NOMO-1 treated with DMSO at 0.1 percent for 48 hours (cell line): Measurements from ENCODE around the gene IRF6.
A peak's percentile ranks its signal among the peaks of the same experiment; 100 is the strongest.

Experiments
- DNase-seq: peaks from one replicate; lab custom pipeline; 2025; ENCODE audit not compliant: unreplicated experiment; lab: John Stamatoyannopoulos, UW

Gene IRF6

DNA sequence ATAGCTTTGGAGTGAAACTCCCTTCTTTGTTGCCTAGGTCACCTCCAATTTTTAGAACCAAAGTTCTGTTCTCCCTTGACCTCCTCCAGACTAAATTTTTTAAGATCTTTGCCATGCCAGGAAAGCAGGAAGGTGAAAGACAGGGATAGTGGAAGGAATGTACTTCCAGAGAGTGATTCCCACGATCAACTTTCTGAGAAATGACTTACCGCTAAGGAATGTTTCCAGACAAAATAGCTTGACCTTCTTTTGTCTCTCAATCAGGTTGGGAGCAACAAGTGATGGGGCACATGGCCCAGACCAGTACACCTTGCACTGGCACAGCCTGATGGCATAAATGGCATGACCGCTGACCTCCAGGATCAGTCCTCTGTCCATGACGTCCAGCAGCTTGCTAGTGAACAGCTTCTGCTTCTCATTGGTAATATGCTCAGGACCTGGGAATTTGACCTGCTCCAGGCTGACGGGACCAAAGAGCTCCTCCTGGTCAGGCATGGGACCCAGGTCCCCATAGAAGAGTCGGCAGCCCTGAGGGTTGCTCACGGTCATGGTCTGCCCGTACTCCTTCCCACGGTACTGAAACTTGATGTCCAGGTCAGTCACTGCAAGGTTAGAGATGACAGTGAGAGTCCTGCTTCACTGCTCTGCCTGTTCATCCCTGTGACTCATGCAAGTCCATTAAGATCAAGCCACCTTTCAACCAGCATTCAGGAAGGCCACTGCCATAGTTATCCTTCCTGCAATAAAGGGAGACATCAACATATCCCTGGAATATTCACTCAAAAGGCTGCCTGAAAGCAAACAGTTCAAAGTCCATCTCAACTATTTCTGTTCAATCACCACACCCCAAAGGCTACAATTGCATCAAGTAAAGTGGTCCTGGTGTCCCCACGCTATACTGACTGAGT is 15.4 kb downstream of the IRF6 start:
- no peak for DNase-seq

DNA sequence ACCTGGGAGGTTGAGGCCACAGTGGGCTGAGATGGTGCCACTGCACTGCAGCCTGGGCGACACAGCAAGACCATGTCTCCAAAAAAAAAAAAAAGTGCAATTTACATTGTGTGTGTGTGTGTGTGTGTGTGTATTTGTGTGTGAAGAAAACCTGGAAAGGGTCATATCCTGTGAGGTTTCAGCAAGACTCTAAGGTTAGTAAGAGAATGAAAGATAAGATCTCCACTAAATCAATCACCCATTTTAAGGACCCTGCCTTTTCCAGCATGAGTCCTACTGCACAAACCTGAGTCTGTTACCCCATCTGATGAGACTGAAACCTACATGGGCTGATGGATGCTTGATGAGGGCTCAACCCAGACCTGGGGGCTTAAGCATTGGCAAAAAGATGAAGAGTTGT is 16.7 kb downstream of the IRF6 start:
- DNase-seq, result no peak

DNA sequence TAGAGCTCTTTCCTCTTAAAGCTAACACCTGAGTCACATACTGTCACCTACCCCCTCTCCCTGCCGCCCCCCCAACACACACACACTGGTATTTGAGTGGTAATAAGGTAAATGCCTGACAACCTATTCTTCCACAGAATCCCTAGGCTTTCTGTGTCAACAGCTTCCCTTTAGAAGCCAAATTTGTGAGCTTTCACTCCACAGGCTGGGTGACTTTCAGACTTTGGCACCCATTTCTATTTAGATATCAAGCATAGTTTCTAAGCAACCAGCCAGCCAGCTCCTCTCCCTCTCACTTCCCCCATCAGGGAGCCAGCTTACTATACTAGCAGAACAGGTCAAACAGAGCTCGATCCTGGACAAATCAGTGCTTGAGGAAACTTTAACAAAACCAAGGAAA is 18.4 kb downstream of the IRF6 start:
- no peak for DNase-seq

DNA sequence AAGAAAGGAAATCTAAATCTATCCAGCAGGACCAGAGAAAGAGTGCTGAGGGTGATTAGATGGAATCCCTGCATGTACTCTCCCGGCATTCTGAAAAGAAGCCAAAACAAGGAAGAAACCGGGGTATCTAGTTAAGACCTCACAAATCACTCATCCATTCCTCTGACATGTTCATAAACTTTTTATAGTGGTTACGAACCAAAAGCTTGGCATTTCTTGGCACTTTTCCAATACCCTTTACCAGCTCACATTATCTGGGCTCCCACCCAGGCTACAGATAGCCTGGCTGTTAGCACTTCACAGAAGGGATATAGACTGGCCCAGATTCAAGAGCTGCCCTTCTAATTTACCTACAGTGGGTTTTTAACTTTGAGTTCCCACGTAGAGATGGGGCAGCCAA is 19.8 kb downstream of the IRF6 start:
- no peak for DNase-seq

DNA sequence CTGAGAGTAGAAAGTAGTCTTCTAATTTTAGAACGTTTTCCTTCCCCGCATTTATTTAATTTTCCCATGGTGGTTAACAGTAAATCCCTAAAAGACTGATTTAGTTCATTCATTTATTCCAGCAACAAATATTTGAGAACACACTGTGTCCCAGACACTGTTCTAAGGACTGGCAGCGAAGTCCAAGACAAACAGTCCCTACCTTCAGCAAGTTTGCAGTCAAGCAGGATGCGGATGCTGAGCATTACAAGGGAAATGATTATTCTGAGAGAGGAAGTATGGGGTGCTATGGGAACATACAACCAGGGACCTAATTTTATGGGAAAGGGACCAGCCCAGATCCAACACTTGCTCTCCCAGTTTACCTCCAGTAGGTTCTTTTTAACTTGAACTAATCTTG is 20.4 kb downstream of the IRF6 start:
- DNase-seq, result no peak

DNA sequence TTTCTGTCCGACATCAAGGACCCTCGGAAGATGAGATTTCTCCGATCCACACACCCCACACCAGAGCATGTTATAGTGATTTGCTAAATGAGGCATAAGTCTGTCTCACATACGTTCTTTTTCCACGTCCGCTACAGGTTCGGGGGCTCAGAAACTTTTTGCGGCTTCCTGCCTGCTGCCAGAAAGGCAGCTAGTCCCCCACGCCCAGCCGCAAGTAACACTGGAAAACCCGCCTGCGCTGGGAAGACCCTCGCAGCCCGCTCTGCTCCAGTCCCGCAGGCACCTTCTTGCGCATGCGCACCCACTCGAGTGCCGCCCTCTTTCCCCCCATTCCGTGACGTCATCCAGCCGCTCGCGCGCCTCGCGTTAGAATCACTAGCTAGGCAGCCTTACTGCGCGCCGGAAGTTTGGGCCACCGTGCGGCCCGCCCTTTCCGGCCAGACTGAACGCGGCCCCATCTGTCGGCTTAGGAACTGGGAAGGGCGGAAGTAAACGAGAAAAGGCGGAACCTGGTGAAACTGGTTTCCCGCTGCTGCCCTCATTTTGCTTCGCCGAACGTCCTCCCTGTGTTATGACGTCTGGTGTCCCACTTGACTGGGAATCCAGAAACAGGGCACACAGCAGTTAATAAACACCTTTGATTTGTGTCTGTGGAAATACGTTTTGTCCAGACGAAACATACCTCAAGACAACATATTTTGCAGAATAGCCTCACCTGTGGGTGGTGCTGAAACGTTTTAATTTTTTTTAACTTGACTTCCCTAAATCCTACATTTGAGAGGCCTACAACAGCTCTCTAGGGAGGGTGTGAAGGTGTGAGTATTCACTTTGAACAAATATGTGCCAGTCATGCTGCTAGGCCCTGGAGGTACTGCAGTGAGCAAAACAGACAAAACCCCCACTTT is 21.4 kb downstream of the IRF6 start, which contains the start of gene C1orf74:
Gene C1orf74, minus strand, starts transcription at position 295 of the 905 bp plus-strand sequence. CDS start 925 bp downstream, outside the sequence.
- peak; percentile 97 for DNase-seq

DNA sequence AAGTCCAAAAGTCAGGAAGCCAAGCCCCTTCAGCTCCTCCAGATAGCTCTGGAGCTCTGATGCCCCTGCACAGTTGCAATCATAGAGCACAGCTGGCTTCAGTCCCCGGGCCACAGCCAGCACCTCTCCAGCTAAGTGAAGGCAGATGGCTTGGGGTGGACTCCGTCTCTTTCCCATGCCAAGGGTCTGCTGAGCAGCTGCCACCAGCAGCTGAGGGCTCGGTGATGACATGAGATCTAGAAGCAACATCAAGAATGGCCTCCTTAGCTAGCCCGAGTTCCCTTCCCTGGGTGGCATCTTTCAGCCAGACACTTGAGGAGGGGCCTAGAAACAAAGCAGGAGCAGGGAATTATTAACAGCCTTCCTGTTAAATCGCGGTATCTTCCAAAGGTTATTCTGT is 22.6 kb downstream of the IRF6 start:
- no peak for DNase-seq

DNA sequence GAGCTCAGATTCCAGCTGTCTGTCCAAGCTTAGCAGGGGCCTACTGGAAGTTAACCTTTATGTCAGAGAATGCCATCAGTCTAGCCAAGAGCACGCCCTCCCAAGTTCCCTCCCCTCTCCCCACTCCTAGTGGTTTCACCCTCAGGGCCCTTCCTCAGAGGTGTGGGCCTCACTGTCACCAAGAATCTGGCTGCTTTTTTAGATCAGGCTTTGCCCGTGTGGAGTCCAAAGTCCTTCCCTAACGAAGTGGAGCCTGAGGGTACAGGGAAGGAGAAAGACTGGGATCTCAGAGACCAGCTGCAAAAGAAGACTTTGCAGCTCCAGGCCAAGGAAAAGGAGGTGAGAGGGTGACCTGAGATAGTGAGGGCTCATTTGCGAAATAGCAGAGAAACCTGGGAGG is 25.7 kb downstream of the IRF6 start:
- no peak for DNase-seq

DNA sequence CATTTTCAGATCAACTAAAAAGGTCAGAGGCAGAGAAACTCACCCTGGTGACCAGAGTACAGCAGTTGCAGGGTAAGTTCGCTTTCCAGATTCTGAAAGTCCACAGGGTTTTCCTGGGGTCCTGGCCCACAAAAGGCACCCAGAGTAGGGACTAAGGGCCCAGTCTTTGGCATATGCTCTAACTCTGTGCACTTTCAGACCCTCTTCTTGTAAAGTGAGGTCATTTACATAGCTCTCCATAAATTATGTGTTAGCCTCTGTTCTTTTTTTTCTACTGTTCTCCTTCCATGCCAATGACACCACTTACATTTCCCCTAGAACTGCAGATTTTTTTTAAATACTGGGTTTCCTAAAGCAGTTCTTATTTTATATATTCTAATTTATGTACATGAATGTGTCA is 27.8 kb downstream of the IRF6 start:
- no peak for DNase-seq

DNA sequence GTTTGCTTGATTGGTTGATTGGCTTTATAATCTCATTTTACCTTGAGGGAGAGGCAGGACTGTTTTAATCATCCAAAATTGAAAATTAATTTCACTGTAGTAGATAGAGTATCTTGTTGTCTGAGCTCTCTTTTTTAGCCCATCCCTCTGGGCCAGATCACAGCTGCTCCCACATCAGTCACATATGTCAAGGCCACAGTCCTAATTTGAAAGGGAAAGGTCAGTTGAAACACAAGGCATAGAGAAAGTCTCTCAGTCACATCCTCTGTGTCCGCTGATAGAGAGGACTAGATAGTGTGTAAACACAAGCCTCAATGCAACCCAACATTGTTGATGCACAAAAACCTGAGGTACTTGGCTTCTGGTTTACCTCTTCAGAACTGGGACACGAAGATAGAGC is 28.4 kb downstream of the IRF6 start:
- DNase-seq, result no peak

DNA sequence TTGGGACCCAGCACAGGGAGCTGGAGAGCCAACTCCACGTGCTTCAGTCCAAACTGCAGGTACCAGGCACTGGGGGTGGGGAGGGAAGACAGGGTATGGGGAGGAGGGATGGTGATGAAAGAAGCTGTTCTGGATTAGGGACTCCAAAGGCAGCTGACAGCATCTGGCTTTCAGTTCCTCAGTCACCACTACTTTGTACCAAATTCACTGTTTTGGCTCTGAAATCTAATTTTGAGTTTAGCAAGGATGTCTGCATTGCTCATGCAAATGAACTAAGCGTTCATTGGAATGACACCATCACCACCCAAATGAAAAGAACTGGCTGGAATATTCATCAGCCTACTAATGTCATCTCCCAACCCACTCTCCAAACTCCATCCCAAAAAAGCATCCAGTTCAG is 30.3 kb downstream of the IRF6 start:
- DNase-seq, result no peak

DNA sequence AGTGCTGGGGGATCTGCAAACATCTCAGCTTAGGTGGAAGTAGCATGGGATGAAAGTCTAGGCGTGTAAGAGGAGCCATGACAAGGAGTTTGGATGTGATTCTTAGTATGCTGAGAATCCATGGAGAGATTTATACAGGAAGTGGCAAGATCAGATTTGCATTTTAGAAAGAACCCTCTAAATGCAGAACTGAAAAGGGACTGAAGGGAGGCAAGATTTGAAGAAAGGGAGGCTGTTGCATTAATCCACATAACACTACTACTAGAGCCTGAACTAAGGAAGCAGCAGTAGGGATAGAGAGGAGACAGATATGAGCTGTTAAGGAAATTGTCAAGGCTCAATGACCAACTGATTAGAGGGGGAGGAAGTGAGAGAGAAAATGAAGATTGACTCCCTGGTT is 31.4 kb downstream of the IRF6 start:
- DNase-seq, result no peak

DNA sequence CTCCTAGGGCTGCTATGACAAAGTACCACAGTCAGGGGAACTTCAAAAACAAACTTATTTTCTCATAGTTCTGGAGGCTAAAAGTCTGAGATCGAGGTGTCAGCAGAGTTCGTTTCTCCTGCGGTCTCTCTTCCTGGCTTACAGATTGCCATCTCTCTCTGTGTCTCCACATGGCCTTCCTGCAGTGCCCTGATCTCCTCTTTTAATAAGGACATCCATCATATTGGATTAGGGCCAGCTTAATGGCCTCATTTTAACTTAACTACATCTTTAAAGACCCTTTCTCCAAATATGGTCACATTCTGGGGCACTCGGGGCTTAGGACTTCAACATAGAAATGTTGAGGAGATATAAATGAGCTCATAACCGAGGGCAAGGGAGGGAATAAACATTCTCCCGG is 33.8 kb downstream of the IRF6 start:
- DNase-seq, result no peak

DNA sequence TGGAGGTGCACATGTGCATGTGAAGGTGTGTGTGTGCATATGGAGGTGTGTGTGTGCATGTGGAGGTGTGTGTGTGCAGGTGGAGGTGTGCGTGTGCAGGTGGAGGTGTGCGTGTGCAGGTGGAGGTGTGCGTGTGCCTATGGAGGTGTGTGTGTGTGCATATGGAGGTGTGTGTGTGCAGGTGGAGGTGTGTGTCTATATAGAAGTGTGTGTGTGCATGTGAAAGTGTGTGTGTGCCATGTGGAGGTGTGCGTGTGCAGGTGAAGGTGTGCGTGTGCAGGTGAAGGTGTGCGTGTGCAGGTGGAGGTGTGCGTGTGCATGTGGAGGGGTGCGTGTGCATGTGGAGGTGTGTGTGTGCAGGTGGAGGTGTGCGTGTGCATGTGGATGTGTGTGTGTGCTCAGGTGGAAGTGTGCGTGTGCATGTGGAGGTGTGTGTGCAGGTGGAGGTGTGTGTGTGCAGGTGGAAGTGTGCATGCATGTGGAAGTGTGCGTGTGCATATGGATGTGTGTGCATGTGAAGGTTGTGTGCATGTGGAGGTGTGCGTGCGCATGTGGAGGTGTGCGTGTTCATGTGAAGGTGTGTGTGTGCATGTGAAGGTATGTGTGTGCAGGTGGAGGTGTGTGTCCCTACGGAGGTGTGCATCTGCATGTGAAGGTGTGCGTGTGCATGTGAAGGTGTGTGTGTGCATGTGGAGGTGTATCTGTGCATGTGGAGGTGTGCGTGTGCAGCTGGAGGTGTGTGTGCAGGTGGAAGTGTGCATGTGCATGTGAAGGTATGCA is 35.1 kb downstream of the IRF6 start:
- no peak for DNase-seq

DNA sequence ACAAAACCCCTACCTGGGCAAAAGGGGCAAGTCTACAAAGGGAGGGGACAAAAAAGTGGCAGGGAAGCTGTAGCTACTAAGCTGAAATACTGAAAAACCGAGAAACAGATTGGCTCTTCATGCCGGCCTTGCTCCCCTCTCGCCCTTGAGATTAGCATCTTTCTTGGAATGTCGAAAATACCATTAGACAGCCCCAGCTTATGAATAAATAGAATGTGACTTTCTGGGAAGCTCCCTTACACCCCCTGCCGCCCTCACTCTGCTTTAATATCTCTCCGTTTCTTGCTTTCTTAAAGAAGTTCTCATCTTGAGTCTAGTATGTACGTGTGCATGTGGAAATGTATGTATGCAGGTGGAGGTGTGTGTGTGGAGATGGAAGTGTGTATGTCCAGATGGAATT is 36.0 kb downstream of the IRF6 start:
- peak; percentile 13 for DNase-seq

DNA sequence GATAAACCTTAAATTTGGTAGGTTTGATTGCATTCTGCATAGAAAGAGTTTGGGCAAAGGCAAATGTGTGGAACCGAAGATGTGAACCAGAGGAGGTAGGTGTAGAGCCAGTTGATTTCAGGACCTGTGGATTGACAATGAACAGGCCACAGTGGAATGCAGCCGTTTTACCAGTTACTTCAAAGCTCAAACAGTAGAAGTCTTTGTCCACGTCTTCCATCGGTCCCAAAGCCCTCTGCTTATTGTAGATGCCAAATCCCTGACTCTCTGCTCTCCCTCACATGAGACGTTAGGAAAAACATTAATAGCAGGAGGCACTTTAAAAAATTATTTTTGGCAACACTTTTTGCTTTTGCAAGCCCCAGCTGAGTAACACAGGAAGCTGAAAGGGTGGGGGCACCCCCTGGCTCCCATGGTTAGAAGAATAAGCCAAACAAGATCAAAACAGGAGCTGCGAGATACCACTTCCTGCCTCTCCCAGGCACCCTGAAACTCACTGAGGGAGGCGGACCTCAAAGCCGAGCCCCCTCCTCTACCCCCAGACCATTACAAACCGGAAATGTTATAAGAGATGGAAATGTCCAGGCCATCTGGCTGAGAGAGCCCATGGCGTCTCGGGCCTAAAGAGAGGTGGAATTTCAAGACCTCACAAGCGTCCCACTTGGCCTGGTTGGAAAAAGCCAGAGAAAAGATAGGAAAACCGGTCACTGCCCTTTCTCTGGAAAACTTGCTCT is 36.6 kb downstream of the IRF6 start:
- DNase-seq, result peak; percentile 62

DNA sequence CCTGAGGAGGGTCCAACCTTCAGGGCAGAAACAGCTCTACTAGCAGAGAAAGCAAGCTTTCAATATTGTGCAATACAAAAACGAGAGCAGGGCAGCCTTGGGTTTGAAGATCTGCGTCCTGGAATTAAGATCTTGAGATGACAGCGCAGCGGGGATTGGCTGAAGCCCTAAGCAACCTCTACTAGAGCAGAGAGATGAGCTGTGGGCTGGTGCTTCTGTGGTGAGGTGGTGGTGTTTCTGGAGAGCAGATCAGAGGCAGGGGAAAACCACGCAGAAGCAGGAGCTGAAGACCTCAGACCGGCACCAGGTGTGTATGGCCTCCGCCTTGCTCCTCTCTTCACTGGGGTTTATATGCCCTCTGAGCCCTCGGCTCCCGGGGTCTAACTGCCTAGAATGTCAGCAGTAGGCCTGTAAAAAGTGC is 37.6 kb downstream of the IRF6 start:
- DNase-seq, result peak; percentile 59

DNA sequence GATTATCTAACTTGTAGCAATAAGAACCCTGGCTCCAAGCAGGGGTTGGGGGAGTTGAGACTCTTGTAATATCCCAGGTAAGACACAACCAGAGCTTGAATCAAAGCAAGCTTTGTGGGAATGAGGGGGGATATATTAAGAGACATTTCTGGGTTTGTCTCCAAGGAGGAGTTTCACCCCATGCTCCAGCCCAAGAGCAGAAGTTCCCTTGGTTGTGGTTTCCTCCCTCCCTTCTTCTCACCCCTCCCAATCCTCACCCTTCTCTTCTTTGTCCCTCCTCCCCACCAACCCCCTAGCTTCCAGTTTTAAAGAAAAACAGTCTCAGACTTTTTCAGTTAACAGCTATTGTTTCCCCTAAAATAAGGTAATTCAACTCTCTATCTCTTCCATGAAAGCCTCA is 38.2 kb downstream of the IRF6 start:
- DNase-seq, result peak; percentile 51

DNA sequence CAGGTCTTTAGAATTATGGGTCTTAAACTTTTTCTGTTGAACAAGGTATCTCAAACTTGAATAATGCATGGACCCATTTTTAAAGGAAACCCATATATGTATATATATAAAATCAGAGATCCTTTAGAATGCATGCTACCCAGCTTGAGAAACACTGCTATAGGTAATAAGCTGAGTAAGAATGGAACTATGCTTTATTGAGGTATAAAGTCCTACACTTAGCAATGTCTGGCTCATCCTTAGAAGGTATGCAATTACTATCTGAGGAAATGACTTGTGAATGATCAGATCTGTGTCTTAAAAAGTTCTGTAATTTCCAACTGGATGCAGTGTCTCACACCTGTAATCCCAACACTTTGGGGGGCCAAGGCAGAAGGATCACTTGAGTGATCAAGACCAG is 38.8 kb downstream of the IRF6 start:
- no peak for DNase-seq

DNA sequence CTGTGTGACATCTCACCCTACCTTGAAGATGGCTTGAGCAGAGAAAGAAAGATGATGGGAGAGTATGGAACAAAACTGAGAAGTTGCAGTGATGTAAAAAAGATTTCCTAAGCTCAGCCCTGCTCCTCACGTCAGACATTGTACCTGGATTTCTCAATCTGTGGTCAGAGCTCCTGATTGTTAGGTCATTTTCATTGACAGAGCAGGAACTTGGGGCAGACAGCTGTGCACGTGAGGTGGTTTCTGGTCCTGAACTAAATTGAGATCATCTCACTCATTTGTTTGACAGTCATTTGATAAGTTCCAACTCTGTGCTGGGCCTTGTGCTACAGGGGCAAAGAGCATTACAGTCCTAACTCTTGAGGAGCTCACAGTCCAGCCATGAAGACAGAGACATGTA is 39.9 kb downstream of the IRF6 start:
- DNase-seq, result peak; percentile 71
